HFFc6 (cell line): ENCODE measurements around the gene M1AP. TPM values are rescaled to one million over a fixed set of nuclear protein-coding genes. Genes with fewer than 3 reads are reported as not detected.
"Not testable (repeated sequence)": the region's sequence is repeated elsewhere in the genome, so short reads cannot be mapped to it uniquely, and the experiment has no call there.

ENCODE experiments used
- DNase-seq: peaks from one replicate; pipeline ENCODE4 v3.0.0-alpha.2; 2018
- H3K27ac Mint-ChIP-seq: 2 replicates; pipeline ENCODE4 v1.8.0; 2020; ENCODE audit warnings: mild to moderate bottlenecking, mixed read lengths
- H3K27me3 Mint-ChIP-seq: 2 replicates; pipeline ENCODE4 v1.8.0; 2021; ENCODE audit warnings: mild to moderate bottlenecking, moderate library complexity, mixed read lengths; ENCODE audit not compliant: insufficient read depth
- H3K36me3 Mint-ChIP-seq: 2 replicates; pipeline ENCODE4 v1.8.0; 2021; ENCODE audit warnings: low read depth, mixed read lengths
- H3K4me1 Mint-ChIP-seq: 2 replicates; pipeline ENCODE4 v1.8.0; 2020; ENCODE audit warnings: low read depth, mixed read lengths
- H3K4me3 Mint-ChIP-seq: 2 replicates; pipeline ENCODE4 v1.8.0; 2020; ENCODE audit warnings: mild to moderate bottlenecking, moderate library complexity, mixed read lengths
- H3K9me3 Mint-ChIP-seq: 2 replicates; pipeline ENCODE4 v1.8.0; 2020; ENCODE audit warnings: mild to moderate bottlenecking, mixed read lengths
- CTCF ChIP-seq: fragments of 200-600 bp; sonication (generic); IDR thresholded peaks from 2 replicates; pipeline ENCODE4 v1.5.0; 2021; ENCODE audit warnings: antibody characterized with exemption, mild to moderate bottlenecking
- total RNA-seq, 6 experiments: library from RNA; stranded (reverse); fragmentation: NEBNext Ultra II Directional; extraction: Animal tissue kit (Norgen Biotek cat#: 25700); gene quantifications; 2 replicates in 1 of 6; 3 replicates in 5 of 6; pipeline ENCODE4 v1.2.3, GENCODE V29; 2021

Gene M1AP
- total RNA-seq, 6 experiments from 2014 or later = 0.14 to 0.38 (median 0.17) TPM; not detected in 1

- Mint-ChIP-seq H3K36me3 (no peaks in the 10 kb centered on the region), H3K4me3 (peak overlapping the region; percentile 60; the same call in 1 of the 2 replicates), H3K4me1 (peaks cover 67% of the 10 kb centered on the region), H3K9me3 (no peaks in the 10 kb centered on the region), H3K27me3 (no peaks in the 10 kb centered on the region), H3K27ac (peak overlapping the region; percentile 64)
- TF ChIP-seq CTCF = no peak
- DNase-seq = peak; percentile 94
These were observed 81.4 kb downstream of the M1AP start for GRCh38 chr2:74566754-74567085.

GRCh38 chr2:74566076-74566753, 81.9 kb downstream of the M1AP start:
- no peak for DNase-seq
- Mint-ChIP-seq H3K27ac (peak overlapping the region; percentile 64), H3K9me3 (no peaks in the 10 kb centered on the region), H3K36me3 (no peaks in the 10 kb centered on the region), H3K4me1 (peaks cover 72% of the 10 kb centered on the region), H3K4me3 (peak overlapping the region; percentile 60), H3K27me3 (no peaks in the 10 kb centered on the region)
- TF ChIP-seq CTCF = no peak

GRCh38 chr2:74564222-74564621, 83.9 kb downstream of the M1AP start:
- peak; percentile 41 for DNase-seq
- peak overlapping the region; percentile 57 for H3K27ac Mint-ChIP-seq
- peaks cover 84% of the 10 kb centered on the region for H3K4me1 Mint-ChIP-seq

GRCh38 chr2:74562126-74562775, 85.9 kb downstream of the M1AP start:
- H3K9me3 Mint-ChIP-seq = no peaks in the 10 kb centered on the region
- no peak overlapping the region for H3K27ac Mint-ChIP-seq
- TF ChIP-seq CTCF = no peak
- H3K4me3 Mint-ChIP-seq = no peak overlapping the region
- H3K4me1 Mint-ChIP-seq = peaks cover 66% of the 10 kb centered on the region
- no peaks in the 10 kb centered on the region for H3K36me3 Mint-ChIP-seq
- no peak for DNase-seq
- H3K27me3 Mint-ChIP-seq = peaks cover 1% of the 10 kb centered on the region; the same call in 1 of the 2 replicates

More at GRCh38 chr2:74564222-74564621, 83.9 kb downstream of the M1AP start:
- no peaks in the 10 kb centered on the region for H3K27me3 Mint-ChIP-seq
- peak overlapping the region; percentile 35; the same call in 1 of the 2 replicates for H3K4me3 Mint-ChIP-seq
- no peaks in the 10 kb centered on the region for H3K36me3 Mint-ChIP-seq
- no peaks in the 10 kb centered on the region for H3K9me3 Mint-ChIP-seq
- no peak for TF ChIP-seq CTCF

GRCh38 chr2:74561022-74561421, 87.1 kb downstream of the M1AP start:
- H3K27me3 Mint-ChIP-seq, H3K27ac Mint-ChIP-seq, DNase-seq, H3K36me3 Mint-ChIP-seq, H3K9me3 Mint-ChIP-seq, H3K4me3 Mint-ChIP-seq: not testable (repeated sequence)
- peaks cover 53% of the 10 kb centered on the region for H3K4me1 Mint-ChIP-seq

- no peak overlapping the region for H3K27ac Mint-ChIP-seq
- TF ChIP-seq CTCF = no peak
- H3K36me3 Mint-ChIP-seq = no peaks in the 10 kb centered on the region
- DNase-seq = no peak
- peaks cover 1% of the 10 kb centered on the region; the same call in 1 of the 2 replicates for H3K27me3 Mint-ChIP-seq
- H3K4me3 Mint-ChIP-seq = no peak overlapping the region
- no peaks in the 10 kb centered on the region for H3K9me3 Mint-ChIP-seq
- peaks cover 49% of the 10 kb centered on the region for H3K4me1 Mint-ChIP-seq
These were observed 87.5 kb downstream of the M1AP start for GRCh38 chr2:74560591-74560990.
